ENCODE data around the gene FYN. TPM values are rescaled to one million over a fixed set of nuclear protein-coding genes. Genes with fewer than 3 reads are reported as not detected.

The FYN gene
- total and polyA plus RNA-seq, 2 of the 8 experiments (the other 6 are each of a cell fraction or from before 2014, with no cell fraction given) = 46.8 to 97.2 TPM

GRCh38 chr6:111685526-111685925 lies 187.7 kb downstream of the FYN start:
- H4K91ac ChIP-seq (replicated peaks; ENCODE audit: insufficient read length, low read length) = no peak overlapping the region
- peaks cover 2% of the 10 kb centered on the region in 2 experiments for H4K20me1 ChIP-seq (replicated peaks in 1 of 2; ENCODE audit: control insufficient read depth in 1 of 2, insufficient read depth in 2 of 2, low read length in 2 of 2)
- no peak overlapping the region for H2AK5ac ChIP-seq (ENCODE audit: low read depth, low read length)
- no peak for DNase-seq (ENCODE audit: low read depth in 1 of 2, low spot score in 2 of 2)
- no peak overlapping the region for H4K8ac ChIP-seq (ENCODE audit: extremely low read depth, insufficient read depth, low read length)
- H3K9me3 ChIP-seq (ENCODE audit: insufficient read depth in 2 of 2, low read depth in 1 of 2, low read length in 1 of 2) = no peaks in the 10 kb centered on the region
- H3K4ac ChIP-seq (replicated peaks; ENCODE audit: insufficient read length, low read depth, low read length) = no peak overlapping the region
- H3K4me3 ChIP-seq (ENCODE audit: extremely low read depth in 1 of 4, insufficient read depth in 2 of 4, low read depth in 3 of 4, low read length in 4 of 4) = no peak overlapping the region
- no peak overlapping the region for H3K18ac ChIP-seq (ENCODE audit: extremely low read depth, low read length)
- peaks cover 0 to 19% (median 3%) of the 10 kb centered on the region in 4 experiments; a peak in 3 of 8 replicates for H3K36me3 ChIP-seq (ENCODE audit: control insufficient read depth in 2 of 4, insufficient read depth in 4 of 4, low read length in 3 of 4)
- no peaks in the 10 kb centered on the region for H3K27me3 ChIP-seq (replicated peaks in 1 of 4; ENCODE audit: control insufficient read depth in 3 of 4, extremely low read depth in 1 of 4, insufficient read depth in 3 of 4, low read length in 3 of 4)
- no peak overlapping the region for H3K14ac ChIP-seq (ENCODE audit: insufficient read length)
- H2BK15ac ChIP-seq (ENCODE audit: low read length) = no peak overlapping the region
- WGBS, 2 experiments (ENCODE audit: extremely low coverage in 1 of 2, insufficient coverage in 1 of 2, insufficient read length in 1 of 2, insufficient replicate concordance in 2 of 2, low coverage in 1 of 2, low lambda C conversion rate in 2 of 2, missing lambda C conversion rate in 1 of 2) = 97% methylated on average over 2 of the region's 2 CpGs; no CpG with 5 or more reads in 1 of the 2 experiments
- H3K79me2 ChIP-seq (ENCODE audit: control insufficient read depth in 1 of 2, insufficient read depth in 2 of 2, low read length in 2 of 2) = no peaks in the 10 kb centered on the region
- no peak overlapping the region for H3K23ac ChIP-seq (ENCODE audit: insufficient read length)
- H3K56ac ChIP-seq (replicated peaks; ENCODE audit: insufficient read length, low read depth, low read length) = no peak overlapping the region
- H2BK120ac ChIP-seq (replicated peaks; ENCODE audit: low read depth, low read length) = no peak overlapping the region
- no peak overlapping the region for H3K27ac ChIP-seq (ENCODE audit: low read depth, low read length)
- TF ChIP-seq PHF8 (conservative IDR thresholded peaks at IDR 0.05; ENCODE audit: low read depth, low read length) = no peak
- no peak for TF ChIP-seq YY1 (IDR thresholded peaks at IDR 0.05; ENCODE audit: low read depth, low read length)
- TF ChIP-seq SP1 (IDR thresholded peaks at IDR 0.05; ENCODE audit: low read depth, low read length) = no peak
- TF ChIP-seq TCF12 (IDR thresholded peaks at IDR 0.05; ENCODE audit: low read depth, low read length) = no peak
- no peak for TF ChIP-seq SP4 (IDR thresholded peaks at IDR 0.05; ENCODE audit: low read length)
- no peak for TF ChIP-seq GABPA (IDR thresholded peaks at IDR 0.05; ENCODE audit: borderline replicate concordance, insufficient read depth, low read length)
- no peak overlapping the region for H4K5ac ChIP-seq (ENCODE audit: insufficient read length, low read depth, low read length)
- CTCF ChIA-PET (ENCODE audit: partially characterized antibody) = interaction anchor here (0.5 to 1.8 kb wide), 8 partner anchors 14 to 397 kb away, joined by 3 to 6 read pairs (median 4); no protein-coding TSS in a partner anchor
- no peaks in the 10 kb centered on the region for H3K79me1 ChIP-seq (ENCODE audit: low read depth, low read length)
- no peak overlapping the region for H2BK5ac ChIP-seq (ENCODE audit: low read depth, low read length)
- no peak overlapping the region for H3K9ac ChIP-seq (replicated peaks in 1 of 4; ENCODE audit: extremely low read depth in 1 of 4, low read depth in 3 of 4, low read length in 3 of 4)
- no peak overlapping the region for H2BK12ac ChIP-seq (ENCODE audit: low read depth, low read length)
- H3K4me1 ChIP-seq (replicated peaks in 1 of 4; ENCODE audit: control insufficient read depth in 3 of 4, insufficient read depth in 4 of 4, low read length in 3 of 4) = peaks cover 0 to 4% (median 0%) of the 10 kb centered on the region in 4 experiments; a peak in 4 of 7 replicates
- no peak for FAIRE-seq
- H2BK20ac ChIP-seq (ENCODE audit: low read length) = no peak overlapping the region
- no peaks in the 10 kb centered on the region for H3K23me2 ChIP-seq (ENCODE audit: low read depth, low read length)
- no peak overlapping the region for H2AFZ ChIP-seq (ENCODE audit: low read length)
- POLR2A ChIA-PET (ENCODE audit: partially characterized antibody) = no interaction called here
- no peak overlapping the region for H3K4me2 ChIP-seq (ENCODE audit: insufficient read depth in 1 of 2, low read depth in 2 of 2, low read length in 2 of 2)
